ENCODE measurements around the gene PPP4R3B. TPM values are rescaled to one million over a fixed set of nuclear protein-coding genes. Genes with fewer than 3 reads are reported as not detected.
A peak's percentile ranks its signal among the peaks of the same experiment; 100 is the strongest.

Gene PPP4R3B
- 10 to 100 TPM; 55.4 to 57.2 TPM for total RNA-seq

DNA sequence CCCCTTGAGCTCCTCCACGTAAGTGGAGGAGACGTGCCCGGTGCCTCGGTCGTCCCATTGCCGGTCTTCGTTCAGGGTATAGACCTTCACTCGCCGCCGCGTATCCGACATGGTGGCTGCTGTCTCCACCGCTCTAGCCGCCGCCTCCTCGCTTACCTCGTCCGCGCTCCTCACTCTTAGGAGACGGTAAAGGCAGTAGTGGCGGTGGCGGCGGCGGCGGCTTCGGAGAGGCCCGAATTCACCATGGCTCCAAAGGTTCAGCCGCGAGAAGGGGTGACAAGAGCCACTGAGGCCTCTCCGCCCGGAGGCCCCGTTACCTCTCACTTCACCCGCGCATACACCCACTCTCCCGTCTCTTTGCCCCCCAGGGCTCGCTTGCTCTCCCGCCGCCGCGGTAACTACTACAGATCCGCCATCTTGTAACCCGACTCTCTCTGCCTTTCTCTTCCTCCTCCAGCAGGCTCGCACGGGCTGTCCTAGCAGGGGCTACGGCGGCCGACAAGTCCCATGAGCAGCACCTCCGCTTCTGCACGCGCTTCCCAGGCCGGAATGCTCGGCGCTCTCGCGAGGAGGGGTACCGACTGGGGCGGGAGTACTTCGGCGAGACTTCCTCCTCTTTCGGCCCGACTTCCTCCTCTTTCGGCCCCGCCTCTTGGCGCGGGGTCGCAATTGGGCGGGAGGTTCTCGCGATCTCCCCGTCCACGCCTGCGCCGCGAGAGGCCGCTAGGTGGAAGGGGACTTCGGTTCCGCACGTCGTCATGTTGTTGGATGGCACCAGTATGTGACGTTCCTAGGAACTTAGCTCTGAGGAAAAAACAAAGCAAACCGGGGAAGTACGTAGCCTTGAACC, at the start of gene PPP4R3B:
Gene PPP4R3B, minus strand, starts transcription at position 448 of the 850 bp plus-strand sequence. Its CDS starts 337 bp downstream, at position 111.
- Mint-ChIP-seq H3K4me3 (no peak within 1 kb of the TSS), H3K9me3 (no peaks in the 10 kb centered on the region), H3K36me3 (ENCODE audit: low read depth) (peaks cover 33% of the 10 kb centered on the region), H3K27ac (no peak within 1 kb of the TSS), H3K27me3 (ENCODE audit: low read depth) (no peaks in the 10 kb centered on the region), H3K4me1 (ENCODE audit: low read depth) (peaks cover 21% of the 10 kb centered on the region)
- peak; percentile 99 for DNase-seq
- intact Hi-C loops (cut with micrococcal nuclease): loop anchor here (1.0 to 10.0 kb wide), 20 partner anchors 27 to 1833 kb away; partner anchors contain the start of genes ACYP2, ASB3, CFAP36 and CLHC1
- CTCF ChIA-PET: interaction anchor here (0.6 to 1.6 kb wide), 2 partner anchors 98 to 313 kb away, joined by 3 read pairs; partner anchors contain the start of gene CFAP36

DNA sequence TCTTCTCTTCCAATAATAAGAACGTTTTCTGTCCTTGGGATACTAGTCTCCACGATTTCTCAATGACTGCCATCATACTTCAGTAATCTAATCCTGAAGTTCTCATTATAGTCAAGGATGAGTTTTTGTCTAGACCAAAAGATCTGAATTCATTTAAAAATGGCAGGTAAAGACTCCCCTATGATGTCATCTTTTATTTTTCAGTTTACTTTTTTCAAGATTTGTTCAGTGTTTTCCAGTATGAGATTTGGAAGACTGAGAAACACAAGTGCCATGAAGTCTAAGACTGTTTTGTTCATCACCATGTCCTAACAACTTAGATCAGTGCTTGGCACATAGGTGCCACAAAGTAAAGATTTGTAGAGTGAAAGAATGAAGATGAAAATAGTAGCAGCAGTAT, 35.8 kb upstream of the PPP4R3B start:
- intact Hi-C loops (cut with micrococcal nuclease): no loop called here
- CTCF ChIA-PET: no interaction called here
- DNase-seq: no peak
- Mint-ChIP-seq H3K9me3 (no peaks in the 10 kb centered on the region), H3K27me3 (ENCODE audit: low read depth) (no peaks in the 10 kb centered on the region), H3K4me1 (ENCODE audit: low read depth) (no peaks in the 10 kb centered on the region), H3K36me3 (ENCODE audit: low read depth) (peaks cover 45% of the 10 kb centered on the region), H3K4me3 (no peak overlapping the region), H3K27ac (no peak overlapping the region)

DNA sequence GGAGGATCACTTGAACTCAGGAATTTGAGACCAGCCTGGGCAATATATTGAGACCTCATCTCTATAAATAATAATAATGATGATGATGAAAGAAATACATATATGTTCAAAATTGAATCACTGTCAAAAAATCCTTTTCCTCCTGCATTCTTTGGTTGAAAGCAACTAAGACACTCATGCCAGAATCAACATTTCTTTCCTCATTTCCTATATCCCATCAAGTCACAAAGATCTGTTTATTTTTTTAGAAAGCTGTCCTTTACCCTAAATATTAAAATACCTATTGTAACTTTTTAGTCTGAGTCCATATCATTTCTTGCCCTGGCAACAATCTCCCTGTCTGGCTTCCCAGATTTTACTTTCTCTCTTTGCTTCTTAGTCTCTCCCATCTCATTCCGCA, 31.8 kb upstream of the PPP4R3B start:
- H3K27me3 Mint-ChIP-seq (ENCODE audit: low read depth): no peaks in the 10 kb centered on the region
- CTCF ChIA-PET: no interaction called here
- intact Hi-C loops (cut with micrococcal nuclease): no loop called here
- no peak for DNase-seq
- peaks cover 31% of the 10 kb centered on the region for H3K36me3 Mint-ChIP-seq (ENCODE audit: low read depth)
- H3K4me1 Mint-ChIP-seq (ENCODE audit: low read depth): no peaks in the 10 kb centered on the region
- H3K27ac Mint-ChIP-seq: no peak overlapping the region
- no peak overlapping the region for H3K4me3 Mint-ChIP-seq
- no peaks in the 10 kb centered on the region for H3K9me3 Mint-ChIP-seq

DNA sequence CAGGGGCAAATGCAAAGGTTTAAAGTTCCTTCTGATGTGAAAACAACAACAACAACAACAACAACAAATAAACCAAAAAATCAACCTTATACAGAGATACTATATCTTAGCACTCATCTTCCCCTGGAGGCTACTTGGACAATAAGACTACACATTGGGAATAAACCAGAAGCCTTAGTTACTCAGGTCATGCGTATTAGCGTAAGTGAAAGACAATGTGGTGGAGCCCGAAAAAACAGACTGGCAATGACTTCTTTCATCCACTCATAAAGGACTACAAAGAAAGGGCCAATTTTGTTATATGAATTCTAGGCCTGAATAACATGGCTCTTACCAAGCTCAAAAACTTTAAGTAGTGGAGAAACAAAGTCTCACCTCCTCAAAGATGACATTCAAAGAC, 19.4 kb upstream of the PPP4R3B start:
- H3K36me3 Mint-ChIP-seq (ENCODE audit: low read depth): peaks cover 30% of the 10 kb centered on the region
- no peak overlapping the region for H3K27ac Mint-ChIP-seq
- DNase-seq: no peak
- intact Hi-C loops (cut with micrococcal nuclease): no loop called here
- CTCF ChIA-PET: no interaction called here
- H3K4me1 Mint-ChIP-seq (ENCODE audit: low read depth): no peaks in the 10 kb centered on the region
- H3K4me3 Mint-ChIP-seq: no peak overlapping the region
- H3K9me3 Mint-ChIP-seq: no peaks in the 10 kb centered on the region
- H3K27me3 Mint-ChIP-seq (ENCODE audit: low read depth): no peaks in the 10 kb centered on the region

DNA sequence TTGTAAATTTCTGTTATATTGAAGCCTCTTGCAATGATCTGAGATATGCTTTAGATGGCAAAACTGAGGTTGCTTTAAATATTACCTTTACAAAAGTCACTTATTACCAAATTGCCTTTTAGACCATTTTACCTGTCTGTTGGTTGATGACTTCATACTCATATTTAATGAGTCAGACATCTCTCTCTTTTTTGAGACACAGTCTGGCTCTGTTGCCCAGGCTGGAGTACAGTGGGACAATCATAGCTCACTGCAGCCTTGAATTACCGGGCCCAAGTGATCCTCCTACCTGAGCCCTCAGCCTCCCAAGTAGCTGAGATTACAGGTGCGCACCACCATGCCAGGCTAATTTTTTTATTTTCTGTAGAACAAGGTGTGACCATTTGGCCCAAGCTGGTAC, 11.5 kb upstream of the PPP4R3B start:
- H3K4me3 Mint-ChIP-seq: no peak overlapping the region
- DNase-seq: no peak
- H3K4me1 Mint-ChIP-seq (ENCODE audit: low read depth): peaks cover 24% of the 10 kb centered on the region
- H3K27ac Mint-ChIP-seq: no peak overlapping the region
- CTCF ChIA-PET: no interaction called here
- intact Hi-C loops (cut with micrococcal nuclease): no loop called here
- no peaks in the 10 kb centered on the region for H3K27me3 Mint-ChIP-seq (ENCODE audit: low read depth)
- H3K9me3 Mint-ChIP-seq: no peaks in the 10 kb centered on the region
- H3K36me3 Mint-ChIP-seq (ENCODE audit: low read depth): peaks cover 26% of the 10 kb centered on the region

DNA sequence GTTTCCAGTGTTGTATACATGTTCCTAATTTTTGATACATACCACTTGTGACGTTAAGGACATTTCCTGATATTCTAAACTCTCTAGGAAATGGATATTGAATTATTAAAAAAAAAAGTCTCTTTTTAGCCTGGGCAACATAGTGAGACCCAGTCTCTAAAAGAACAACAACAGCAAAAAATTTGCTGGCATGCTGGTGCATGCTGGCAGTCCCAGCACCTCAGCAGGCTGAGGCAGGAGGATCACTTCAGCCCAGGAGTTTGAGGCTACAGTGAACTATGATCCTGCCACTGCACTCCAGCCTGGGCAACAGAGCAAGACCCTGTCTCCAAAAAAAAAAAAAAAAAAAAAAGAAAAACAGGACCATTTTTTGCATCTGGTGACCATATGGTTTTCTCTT, 10.5 kb upstream of the PPP4R3B start:
- CTCF ChIA-PET: no interaction called here
- DNase-seq: no peak
- H3K36me3 Mint-ChIP-seq (ENCODE audit: low read depth): peaks cover 22% of the 10 kb centered on the region
- intact Hi-C loops (cut with micrococcal nuclease): no loop called here
- H3K27me3 Mint-ChIP-seq (ENCODE audit: low read depth): no peaks in the 10 kb centered on the region
- no peaks in the 10 kb centered on the region for H3K9me3 Mint-ChIP-seq
- no peak overlapping the region for H3K4me3 Mint-ChIP-seq
- H3K4me1 Mint-ChIP-seq (ENCODE audit: low read depth): peaks cover 24% of the 10 kb centered on the region
- H3K27ac Mint-ChIP-seq: no peak overlapping the region

DNA sequence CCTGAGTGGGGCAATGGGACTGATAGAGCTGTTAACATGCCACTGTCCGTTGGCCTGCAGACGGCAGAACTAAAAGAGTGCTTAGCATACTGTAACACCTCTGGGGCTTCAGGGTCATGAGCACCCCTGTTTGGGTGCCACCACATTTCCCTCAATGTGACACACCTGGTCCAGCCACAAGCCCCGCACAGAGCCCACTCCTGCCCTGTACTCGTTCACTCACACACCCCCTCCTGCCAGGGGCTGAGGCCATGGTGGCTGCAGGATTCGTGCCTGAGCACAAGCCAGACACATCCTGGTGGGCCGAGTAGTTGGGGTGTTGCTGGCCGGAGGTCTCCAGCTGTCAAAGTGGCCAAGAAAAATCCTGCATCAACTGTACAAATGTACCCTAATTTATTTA, 4.4 kb upstream of the PPP4R3B start:
- H3K27ac Mint-ChIP-seq: no peak overlapping the region
- intact Hi-C loops (cut with micrococcal nuclease): no loop called here

DNA sequence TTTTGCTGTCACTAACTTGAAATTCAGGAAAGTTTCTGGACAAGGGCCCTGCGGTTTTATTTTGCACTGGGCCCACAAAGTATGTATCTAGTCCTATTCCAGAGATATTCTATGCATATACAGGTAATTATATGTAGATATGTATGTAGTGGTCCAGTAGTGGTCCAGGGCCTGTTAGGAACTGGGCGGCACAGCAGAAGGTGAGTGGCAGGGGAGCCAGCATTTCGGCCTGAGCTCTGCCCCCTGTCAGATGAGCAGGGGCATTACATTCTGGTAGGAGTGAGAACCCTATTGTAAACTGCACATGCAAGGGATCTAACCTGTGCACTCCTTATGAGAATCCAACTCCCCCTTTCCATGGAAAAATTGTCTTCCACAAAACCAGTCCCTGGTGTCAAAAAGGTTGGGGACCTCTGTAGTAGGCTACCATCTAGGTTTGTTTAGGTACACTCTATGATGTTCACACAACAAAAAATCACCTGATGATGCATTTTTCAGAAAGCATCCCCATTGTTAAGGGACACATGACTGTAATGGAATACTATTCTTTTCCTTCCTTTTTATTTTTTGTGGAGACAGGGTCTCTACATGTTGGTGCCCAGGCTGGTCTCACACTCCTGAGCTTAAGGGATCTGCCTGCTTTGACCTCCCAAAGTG, 2.8 kb upstream of the PPP4R3B start:
- Mint-ChIP-seq H3K4me3 (no peak overlapping the region), H3K27ac (no peak overlapping the region)

More for the DNA sequence above, 4.4 kb upstream of the PPP4R3B start:
- CTCF ChIA-PET: no interaction called here
- H3K4me1 Mint-ChIP-seq (ENCODE audit: low read depth): peaks cover 16% of the 10 kb centered on the region
- H3K4me3 Mint-ChIP-seq: no peak overlapping the region
- no peaks in the 10 kb centered on the region for H3K27me3 Mint-ChIP-seq (ENCODE audit: low read depth)
- DNase-seq: no peak
- peaks cover 23% of the 10 kb centered on the region for H3K36me3 Mint-ChIP-seq (ENCODE audit: low read depth)
- no peaks in the 10 kb centered on the region for H3K9me3 Mint-ChIP-seq

DNA sequence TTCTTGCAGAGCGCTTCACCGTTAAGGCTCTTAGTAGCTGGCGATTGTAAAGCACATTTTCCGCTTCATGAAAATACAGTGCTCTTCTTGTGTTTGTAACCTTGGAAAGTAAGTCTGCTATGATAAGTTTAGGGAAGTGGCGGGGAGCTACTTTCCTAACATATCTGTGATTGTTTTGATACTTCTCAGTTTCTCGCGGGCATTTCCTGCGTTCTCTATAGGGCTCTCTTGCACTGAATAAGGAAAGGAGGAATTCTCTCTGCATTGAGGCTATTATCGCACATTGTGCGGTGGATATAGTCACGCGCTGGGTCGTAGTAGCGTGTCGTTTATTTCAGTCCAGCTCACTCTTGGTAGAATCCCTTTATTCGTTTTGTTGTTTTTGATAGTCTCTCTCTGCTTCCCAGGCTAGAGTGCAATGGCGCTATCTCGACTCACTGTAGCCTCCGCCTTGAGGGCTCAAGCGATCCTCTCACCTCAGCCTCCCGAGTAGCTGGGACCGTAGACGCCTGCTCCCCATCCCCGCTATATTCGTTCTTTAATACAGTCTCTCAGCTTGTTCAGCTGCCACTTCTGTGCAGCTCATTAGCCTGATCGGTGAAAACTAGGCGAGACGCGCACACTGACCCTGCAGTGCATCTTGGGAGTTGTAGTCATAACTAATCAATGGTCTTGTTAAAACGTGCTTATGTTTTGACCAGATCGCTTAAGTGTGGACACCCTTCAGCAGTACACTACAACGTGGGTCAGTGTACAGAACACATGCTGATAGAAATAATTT, 1.0 kb upstream of the PPP4R3B start:
- peak; percentile 61 for DNase-seq
- Mint-ChIP-seq H3K9me3 (no peaks in the 10 kb centered on the region), H3K4me3 (no peak overlapping the region), H3K36me3 (ENCODE audit: low read depth) (peaks cover 26% of the 10 kb centered on the region), H3K27ac (no peak overlapping the region), H3K4me1 (ENCODE audit: low read depth) (peaks cover 18% of the 10 kb centered on the region), H3K27me3 (ENCODE audit: low read depth) (no peaks in the 10 kb centered on the region)
- intact Hi-C loops (cut with micrococcal nuclease): loop anchor here (5.0 to 10.0 kb wide), 4 partner anchors 36 to 1834 kb away; partner anchors contain the start of genes ASB3 and ERLEC1
- CTCF ChIA-PET: interaction anchor here (0.6 to 1.6 kb wide), 5 partner anchors 14 to 314 kb away, joined by 3 to 4 read pairs (median 3); partner anchors contain the start of gene CFAP36

More for the DNA sequence above, 2.8 kb upstream of the PPP4R3B start:
- Mint-ChIP-seq H3K4me1 (ENCODE audit: low read depth) (peaks cover 12% of the 10 kb centered on the region), H3K36me3 (ENCODE audit: low read depth) (peaks cover 19% of the 10 kb centered on the region), H3K9me3 (no peaks in the 10 kb centered on the region), H3K27me3 (ENCODE audit: low read depth) (no peaks in the 10 kb centered on the region)
- peak; percentile 25 for DNase-seq
- CTCF ChIA-PET: no interaction called here
- intact Hi-C loops (cut with micrococcal nuclease): no loop called here

DNA sequence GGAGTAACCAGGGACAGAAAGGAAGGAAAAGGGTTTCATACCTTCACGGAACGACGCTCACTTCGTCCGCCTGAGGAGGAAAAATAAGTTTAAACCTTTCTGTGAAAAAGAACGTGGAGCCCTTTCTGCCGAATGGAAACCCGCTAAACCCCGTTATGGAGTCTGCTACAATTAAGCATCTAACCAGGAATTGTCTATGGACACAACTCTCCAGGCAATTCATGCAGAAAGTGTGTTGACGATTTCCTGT, 528 bp upstream of the PPP4R3B start:
- Mint-ChIP-seq H3K9me3 (no peaks in the 10 kb centered on the region), H3K27ac (no peak overlapping the region), H3K4me1 (ENCODE audit: low read depth) (peaks cover 21% of the 10 kb centered on the region), H3K27me3 (ENCODE audit: low read depth) (no peaks in the 10 kb centered on the region), H3K36me3 (ENCODE audit: low read depth) (peaks cover 29% of the 10 kb centered on the region), H3K4me3 (no peak overlapping the region)
- DNase-seq: no peak
- intact Hi-C loops (cut with micrococcal nuclease): loop anchor here (5.0 to 10.0 kb wide), 4 partner anchors 36 to 1833 kb away; partner anchors contain the start of genes ASB3 and ERLEC1
- CTCF ChIA-PET: interaction anchor here (0.6 to 1.6 kb wide), 3 partner anchors 47 to 314 kb away, joined by 3 read pairs; partner anchors contain the start of gene CFAP36

DNA sequence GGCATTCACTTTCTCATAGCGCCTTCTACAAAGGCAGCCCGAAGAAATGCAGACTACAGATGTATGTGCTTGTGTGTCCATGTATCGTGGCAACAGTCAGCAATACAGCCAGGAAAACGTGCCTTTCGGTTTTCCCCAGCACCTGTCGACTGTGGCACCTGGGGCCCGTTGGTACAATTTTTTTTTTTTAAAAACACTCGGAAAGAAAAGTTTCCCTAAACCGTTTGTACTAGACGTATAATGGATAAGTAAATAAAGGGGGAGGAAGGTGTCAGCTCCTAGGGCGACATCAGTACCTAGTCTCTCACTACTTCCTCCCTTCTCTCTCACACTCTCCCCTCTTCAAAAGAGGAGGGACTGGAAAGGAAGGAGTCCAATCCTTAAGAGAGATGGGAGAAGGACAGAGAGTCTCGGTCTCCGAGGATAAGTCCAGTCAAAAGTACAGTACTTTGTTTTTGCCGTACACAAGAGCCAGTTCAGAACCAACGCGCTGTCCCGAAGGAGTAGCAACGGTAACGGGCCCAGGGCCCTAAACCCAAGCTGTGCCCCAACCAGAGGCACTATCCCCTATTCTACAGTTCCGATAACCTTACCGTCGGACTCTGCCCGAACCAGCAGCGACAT, 759 bp downstream of the PPP4R3B start:
- no peak overlapping the region for H3K27ac Mint-ChIP-seq
- H3K4me3 Mint-ChIP-seq: no peak overlapping the region
- peak; percentile 67 for DNase-seq
- H3K4me1 Mint-ChIP-seq (ENCODE audit: low read depth): peaks cover 23% of the 10 kb centered on the region
- H3K36me3 Mint-ChIP-seq (ENCODE audit: low read depth): peaks cover 34% of the 10 kb centered on the region
- CTCF ChIA-PET: no interaction called here
- intact Hi-C loops (cut with micrococcal nuclease): loop anchor here (1.0 to 10.0 kb wide), 20 partner anchors 26 to 1832 kb away; partner anchors contain the start of genes ACYP2, ASB3, CFAP36 and CLHC1
- no peaks in the 10 kb centered on the region for H3K27me3 Mint-ChIP-seq (ENCODE audit: low read depth)
- no peaks in the 10 kb centered on the region for H3K9me3 Mint-ChIP-seq

DNA sequence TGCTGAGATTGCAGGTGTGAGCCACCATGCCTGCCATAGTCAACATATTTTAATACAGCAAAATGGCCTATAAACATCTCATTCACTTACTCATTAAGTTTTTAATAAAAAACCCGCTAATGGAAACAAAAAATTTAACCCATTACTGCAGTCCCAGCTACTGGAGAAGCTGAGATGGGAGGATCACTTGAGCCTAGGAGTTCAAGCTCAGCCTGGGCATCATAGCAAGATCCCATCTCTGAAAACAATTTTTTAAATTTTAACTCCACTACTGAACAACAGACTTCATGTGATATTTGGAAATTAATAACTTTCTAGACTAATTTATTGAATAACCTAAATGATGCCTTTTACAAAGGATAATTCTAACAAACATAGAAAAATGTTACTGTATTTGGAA, 5.4 kb downstream of the PPP4R3B start:
- H3K27me3 Mint-ChIP-seq (ENCODE audit: low read depth): no peaks in the 10 kb centered on the region
- intact Hi-C loops (cut with micrococcal nuclease): loop anchor here (10.0 kb wide), 1 partner anchor 1827 kb away; the partner anchor contains the start of genes ASB3 and ERLEC1
- CTCF ChIA-PET: interaction anchor here (0.5 kb wide), 1 partner anchor 8 kb away, joined by 3 read pairs; no protein-coding TSS in a partner anchor
- peaks cover 64% of the 10 kb centered on the region for H3K4me1 Mint-ChIP-seq (ENCODE audit: low read depth)
- no peak overlapping the region for H3K4me3 Mint-ChIP-seq
- no peak overlapping the region for H3K27ac Mint-ChIP-seq
- no peaks in the 10 kb centered on the region for H3K9me3 Mint-ChIP-seq
- no peak for DNase-seq
- H3K36me3 Mint-ChIP-seq (ENCODE audit: low read depth): peaks cover 37% of the 10 kb centered on the region
